Neural cell (in vitro differentiated cells): Measurements from ENCODE around the gene LMCD1. TPM values are rescaled to one million over a fixed set of nuclear protein-coding genes. Genes with fewer than 3 reads are reported as not detected.

Experiments used
- H2AFZ ChIP-seq: fragments of 200-600, 300-800 bp; sonication (generic), shearing (Covaris generic); 2 replicates; pipeline ENCODE4 v1.6.0; 2014; ENCODE audit warnings: low read depth, mild to moderate bottlenecking, antibody characterized with exemption, low read length, moderate library complexity
- H3F3A ChIP-seq: fragments of 200-600 bp; shearing (Covaris generic); 2 replicates; pipeline ENCODE4 v1.6.1; 2016; ENCODE audit warnings: mild to moderate bottlenecking, moderate library complexity, mixed read lengths, antibody characterized with exemption, low read length; ENCODE audit not compliant: insufficient read depth, poor library complexity, severe bottlenecking
- H3K27ac ChIP-seq: fragments of 200-600, 300-800 bp; sonication (generic), shearing (Covaris generic); 2 replicates; pipeline ENCODE4 v1.5.1; 2014; ENCODE audit warnings: mild to moderate bottlenecking, low read length, moderate library complexity
- H3K27me3 ChIP-seq: fragments of 300-800, 200-600 bp; sonication (generic), shearing (Covaris generic); 2 replicates; pipeline ENCODE4 v1.6.0; 2014; ENCODE audit warnings: mild to moderate bottlenecking, low read depth, low read length, moderate library complexity; ENCODE audit not compliant: insufficient read depth
- H3K36me3 ChIP-seq: fragments of 300-800, 200-600 bp; sonication (generic), shearing (Covaris generic); 2 replicates; pipeline ENCODE4 v1.5.1; 2014; ENCODE audit warnings: mild to moderate bottlenecking, antibody characterized with exemption, low read length, moderate library complexity; ENCODE audit not compliant: insufficient read depth
- H3K4me2 ChIP-seq: fragments of 300-800, 200-600 bp; sonication (generic), shearing (Covaris generic); 2 replicates; pipeline ENCODE4 v1.6.0; 2014; ENCODE audit warnings: mild to moderate bottlenecking, low read length
- H3K4me3 ChIP-seq: fragments of 300-800, 200-600 bp; sonication (generic), shearing (Covaris generic); 2 replicates; pipeline ENCODE4 v1.5.1; 2014; ENCODE audit warnings: mild to moderate bottlenecking, low read length, moderate library complexity
- H3K79me2 ChIP-seq: fragments of 200-600 bp; shearing (Covaris generic); replicated peaks from 2 replicates; pipeline ENCODE4 v1.6.0; 2014; ENCODE audit warnings: mild to moderate bottlenecking, low read length, moderate library complexity; ENCODE audit not compliant: insufficient read depth
- H3K9ac ChIP-seq: fragments of 300-800, 200-600 bp; sonication (generic), shearing (Covaris generic); 2 replicates; pipeline ENCODE4 v1.6.1; 2016; ENCODE audit warnings: mild to moderate bottlenecking, low read length, mixed read lengths
- H3K9me2 ChIP-seq: fragments of 200-600 bp; shearing (Covaris generic); 2 replicates; pipeline ENCODE4 v1.6.1; 2016; ENCODE audit warnings: mild to moderate bottlenecking, low read length, mixed read lengths; ENCODE audit not compliant: insufficient read depth
- H3K9me3 ChIP-seq: fragments of 200-600, 300-800 bp; sonication (generic), shearing (Covaris generic); 2 replicates; pipeline ENCODE4 v1.6.1; 2016; ENCODE audit warnings: mild to moderate bottlenecking, mixed run types, low read length, moderate library complexity, mixed read lengths
- H4K20me1 ChIP-seq: fragments of 200-600 bp; shearing (Covaris generic); 2 replicates; pipeline ENCODE4 v1.6.1; 2016; ENCODE audit warnings: mild to moderate bottlenecking, mixed run types; ENCODE audit not compliant: insufficient read depth
- CTCF ChIP-seq: fragments of 450-650 bp; IDR thresholded peaks from 2 replicates; pipeline ENCODE4 v1.5.1; 2014; ENCODE audit warnings: antibody characterized with exemption, mild to moderate bottlenecking, moderate library complexity; ENCODE audit not compliant: poor library complexity, severe bottlenecking
- EP300 ChIP-seq: fragments of 450-650 bp; conservative IDR thresholded peaks from 2 replicates; pipeline ENCODE4 v1.6.1; 2014; ENCODE audit warnings: antibody characterized with exemption, mild to moderate bottlenecking, moderate library complexity; ENCODE audit not compliant: poor library complexity, severe bottlenecking
- EZH2 ChIP-seq: fragments of 200-600, 300-800 bp; shearing (Covaris generic), sonication (generic); IDR thresholded peaks from 2 replicates; pipeline ENCODE4 v1.6.1; 2014; ENCODE audit warnings: antibody characterized with exemption, low read length, borderline replicate concordance, mild to moderate bottlenecking; ENCODE audit not compliant: insufficient read depth, poor library complexity, severe bottlenecking
- MXI1 ChIP-seq: fragments of 450-650 bp; conservative IDR thresholded peaks from 2 replicates; pipeline ENCODE4 v1.6.1; 2014; ENCODE audit warnings: antibody characterized with exemption, mild to moderate bottlenecking; ENCODE audit not compliant: poor library complexity, severe bottlenecking
- POLR2AphosphoS5 ChIP-seq: IDR thresholded peaks from 2 replicates; pipeline ENCODE4 v1.6.1; 2012
- RAD21 ChIP-seq: fragments of 450-650 bp; conservative IDR thresholded peaks from 2 replicates; pipeline ENCODE4 v1.6.1; 2014; ENCODE audit warnings: antibody characterized with exemption, mild to moderate bottlenecking, moderate library complexity
- REST ChIP-seq: IDR thresholded peaks from 2 replicates; pipeline ENCODE4 v1.6.1; 2012; ENCODE audit warnings: borderline replicate concordance
- SMC3 ChIP-seq: fragments of 450-650 bp; conservative IDR thresholded peaks from 2 replicates; pipeline ENCODE4 v1.6.1; 2014; ENCODE audit warnings: antibody characterized with exemption, mild to moderate bottlenecking, moderate library complexity; ENCODE audit not compliant: poor library complexity
- TAF1 ChIP-seq: IDR thresholded peaks from 2 replicates; pipeline ENCODE4 v1.6.1; 2012; ENCODE audit warnings: low read depth
- polyA plus RNA-seq: library from polyadenylated mRNA; depleted of rRNA; stranded (reverse); fragments of >200 nt; gene quantifications from 2 replicates; pipeline ENCODE4 v1.2.3, GENCODE V29; 2014

The LMCD1 gene
- polyA plus RNA-seq, 1 donor from 2014 or later = 3.5 TPM

- no peak for TF ChIP-seq SMC3
- TF ChIP-seq EP300 = no peak
- TF ChIP-seq RAD21 = no peak
- TF ChIP-seq EZH2 = no peak
- no peak for TF ChIP-seq MXI1
- TF ChIP-seq CTCF = no peak
- no peak for TF ChIP-seq POLR2AphosphoS5
- Histone ChIP-seq H3K27ac (no peak overlapping the region), H3K9ac (no peak overlapping the region)
These were observed 1.8 kb downstream of the LMCD1 start for GRCh38 chr3:8503461-8503860.

GRCh38 chr3:8503871-8504610 is 2.4 kb downstream of the LMCD1 start:
- Histone ChIP-seq H2AFZ (no peak overlapping the region), H3K36me3 (no peaks in the 10 kb centered on the region), H3K79me2 (no peaks in the 10 kb centered on the region), H3K27me3 (no peaks in the 10 kb centered on the region), H3K4me3 (no peak overlapping the region), H3K9me3 (no peaks in the 10 kb centered on the region), H3K9ac (no peak overlapping the region), H3K9me2 (no peaks in the 10 kb centered on the region), H3K4me2 (no peak overlapping the region), H3F3A (no peaks in the 10 kb centered on the region), H4K20me1 (no peaks in the 10 kb centered on the region), H3K27ac (no peak overlapping the region)
- TF ChIP-seq SMC3 = no peak
- no peak for TF ChIP-seq EZH2
- TF ChIP-seq POLR2AphosphoS5 = no peak
- no peak for TF ChIP-seq CTCF
- TF ChIP-seq MXI1 = no peak
- TF ChIP-seq TAF1 = no peak
- TF ChIP-seq EP300 = no peak
- TF ChIP-seq RAD21 = no peak
- no peak for TF ChIP-seq REST

More at GRCh38 chr3:8503461-8503860, 1.8 kb downstream of the LMCD1 start:
- H3F3A ChIP-seq = no peaks in the 10 kb centered on the region
- H2AFZ ChIP-seq = no peak overlapping the region
- H4K20me1 ChIP-seq = no peaks in the 10 kb centered on the region
- H3K9me2 ChIP-seq = no peaks in the 10 kb centered on the region
- no peaks in the 10 kb centered on the region for H3K36me3 ChIP-seq
- H3K9me3 ChIP-seq = no peaks in the 10 kb centered on the region
- H3K4me3 ChIP-seq = no peak overlapping the region
- H3K27me3 ChIP-seq = no peaks in the 10 kb centered on the region
- no peaks in the 10 kb centered on the region for H3K79me2 ChIP-seq
- H3K4me2 ChIP-seq = no peak overlapping the region
